Motor neuron (in vitro differentiated cells): ENCODE results near the gene DKC1. TPM values are rescaled to one million over a fixed set of nuclear protein-coding genes. Genes with fewer than 3 reads are reported as not detected.
A peak's percentile ranks its signal among the peaks of the same experiment; 100 is the strongest.

Experiments
- ATAC-seq, 8 experiments: fragments of 200-7000 bp; cut with Tn5 transposase; replicated peaks in 6 of 8; 2 replicates each; pipeline ENCODE4 v1.8.0; 2021; ENCODE audit warnings: mild to moderate bottlenecking in 8 of 8, moderate library complexity in 8 of 8
- H3K27ac ChIP-seq, 2 donors: fragments of 250-450 bp; sonication (Bioruptor Pico); 2 replicates each; pipeline ENCODE4 v1.9.0; 2021; ENCODE audit warnings: antibody characterized with exemption in 2 of 2, mild to moderate bottlenecking in 2 of 2, moderate library complexity in 1 of 2
- H3K4me1 ChIP-seq, 2 donors: fragments of 250-450 bp; sonication (Bioruptor Pico); replicated peaks in 1 of 2; 2 replicates each; pipeline ENCODE4 v1.6.1; 2021; ENCODE audit warnings: antibody characterized with exemption in 2 of 2, mild to moderate bottlenecking in 2 of 2, moderate library complexity in 1 of 2
- H3K4me3 ChIP-seq, 5 donors: fragments of 250-450 bp; sonication (Bioruptor Pico); 2 replicates each; pipeline ENCODE4 v1.9.0; 2021; ENCODE audit warnings: antibody characterized with exemption in 5 of 5, mild to moderate bottlenecking in 5 of 5, moderate library complexity in 4 of 5
- WGBS, 10 experiments: fragments of 450-650 bp; shearing (Covaris generic); methylation state at CpG; one replicate each; pipeline ENCODE4 v1.0.0; 2022; 5-methylcytosine and 5-hydroxymethylcytosine counted together
- in situ Hi-C, 9 experiments: fragments of 400-800 bp; cut with MboI; loops; one replicate each; pipeline ENCODE4 v1.15.0; 2021; ENCODE audit warnings: low sequenced_read_pairs in 9 of 9, low pct_unique_long_range_greater_than_20kb in 2 of 9; ENCODE audit not compliant: unreplicated experiment in 9 of 9
- total RNA-seq, 8 experiments: library from RNA; unstranded; fragments of 300-600 nt; gene quantifications; 2 replicates each; pipeline versions ENCODE4 v1.2.3 to v1.2.4, GENCODE V29; 2022

DKC1 gene
- total RNA-seq, 8 experiments from 2014 or later = 19.0 to 120 (median 36.1) TPM

DNA sequence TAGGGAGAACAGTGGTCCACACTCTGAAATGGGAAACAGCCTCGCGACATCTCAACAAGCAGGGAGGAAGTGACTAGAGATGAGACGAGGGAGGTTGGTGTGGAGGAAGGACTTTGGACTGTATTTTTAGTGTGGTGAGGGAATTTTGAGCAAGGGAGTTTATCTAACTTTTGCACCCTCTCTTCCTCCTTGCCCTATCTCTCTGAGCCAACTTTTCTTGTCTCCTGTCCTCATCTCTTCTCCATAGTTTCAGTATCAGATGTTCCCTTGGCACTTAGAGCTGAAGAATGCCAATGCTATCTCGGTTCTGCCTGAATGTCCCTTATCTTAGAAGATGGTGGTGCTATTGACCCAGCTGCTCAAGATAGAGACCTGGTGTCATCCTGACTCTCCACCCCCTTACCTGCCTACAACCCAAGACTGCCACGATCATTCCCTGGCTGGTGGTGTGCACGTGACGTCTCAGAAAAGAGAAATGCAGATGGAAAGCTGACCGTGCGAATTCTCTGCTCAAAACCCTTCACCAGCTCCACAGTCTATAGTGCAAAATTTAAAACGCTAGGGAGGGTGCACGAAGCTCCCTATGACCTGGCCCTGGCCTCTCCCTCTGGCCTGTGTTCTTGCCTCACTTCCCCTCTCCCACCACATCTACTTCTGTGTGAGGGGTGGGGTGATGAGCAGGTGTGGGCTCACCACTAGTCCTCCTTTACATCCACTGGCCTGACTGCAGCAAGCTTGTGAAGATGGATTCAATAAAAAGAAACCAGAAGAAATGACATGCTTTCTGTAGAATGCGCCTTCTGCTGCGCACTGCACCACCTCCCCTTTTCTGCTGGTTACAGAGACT, 21.7 kb downstream of the DKC1 start:
- Histone ChIP-seq H3K27ac (no peak overlapping the region), H3K4me3 (no peak overlapping the region), H3K4me1 (no peaks in the 10 kb centered on the region)
- in situ Hi-C loops = no loop called here
- 22 to 90% (median 51%) methylated on average over 2 to 6 of the region's 13 CpGs; no CpG with 5 or more reads in 7 of the 10 experiments for WGBS, 10 experiments
- no peak for ATAC-seq

DNA sequence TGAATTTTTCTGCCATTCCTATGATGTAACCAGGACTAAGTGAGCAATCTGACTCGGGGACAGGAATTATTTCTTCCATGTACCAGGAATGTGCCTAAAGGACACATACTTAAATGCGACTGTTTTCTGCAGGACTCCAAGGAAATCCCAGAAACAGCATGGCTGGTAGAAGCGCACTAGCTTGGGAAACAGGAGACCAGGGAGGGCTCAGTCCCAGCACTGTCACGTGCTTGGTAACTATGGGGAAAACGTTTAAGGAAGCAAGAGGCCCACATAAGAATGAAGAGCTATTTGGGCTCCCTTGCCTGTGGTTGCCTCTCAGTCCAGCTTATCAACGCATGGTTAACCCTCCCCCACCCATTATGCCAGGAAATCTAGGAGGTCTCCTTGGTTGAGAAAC, 23.1 kb downstream of the DKC1 start:
- no peak overlapping the region for H3K4me3 ChIP-seq
- no peak for ATAC-seq
- in situ Hi-C loops = no loop called here
- no peaks in the 10 kb centered on the region for H3K4me1 ChIP-seq
- no peak overlapping the region for H3K27ac ChIP-seq
- 33 to 100% (median 39%) methylated on average over 1 to 5 of the region's 6 CpGs; no CpG with 5 or more reads in 7 of the 10 experiments for WGBS, 10 experiments

DNA sequence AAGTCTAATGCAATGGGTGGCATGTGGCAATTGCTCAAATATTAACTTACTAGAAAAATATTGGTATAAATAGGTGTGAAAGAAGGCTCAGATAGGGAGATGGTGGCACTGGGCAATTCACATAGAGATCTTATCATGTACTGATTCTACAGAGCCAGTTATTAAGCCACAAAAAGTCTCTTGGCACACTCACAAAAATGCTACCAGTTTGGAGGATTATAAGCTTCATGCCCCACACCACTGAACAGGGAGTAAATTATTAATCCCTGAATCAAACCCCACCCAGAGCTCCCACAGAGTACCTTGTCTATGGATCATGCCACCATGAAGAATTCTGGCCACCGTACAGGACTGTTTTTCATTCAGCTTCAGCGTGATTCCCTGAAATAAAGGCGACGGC, 28.8 kb downstream of the DKC1 start:
- WGBS, 10 experiments = 60 to 81% methylated on average over 1 to 4 of the region's 4 CpGs; no CpG with 5 or more reads in 8 of the 10 experiments
- H3K4me1 ChIP-seq = no peaks in the 10 kb centered on the region
- ATAC-seq = no peak
- H3K4me3 ChIP-seq = no peak overlapping the region
- no peak overlapping the region for H3K27ac ChIP-seq
- in situ Hi-C loops = no loop called here

DNA sequence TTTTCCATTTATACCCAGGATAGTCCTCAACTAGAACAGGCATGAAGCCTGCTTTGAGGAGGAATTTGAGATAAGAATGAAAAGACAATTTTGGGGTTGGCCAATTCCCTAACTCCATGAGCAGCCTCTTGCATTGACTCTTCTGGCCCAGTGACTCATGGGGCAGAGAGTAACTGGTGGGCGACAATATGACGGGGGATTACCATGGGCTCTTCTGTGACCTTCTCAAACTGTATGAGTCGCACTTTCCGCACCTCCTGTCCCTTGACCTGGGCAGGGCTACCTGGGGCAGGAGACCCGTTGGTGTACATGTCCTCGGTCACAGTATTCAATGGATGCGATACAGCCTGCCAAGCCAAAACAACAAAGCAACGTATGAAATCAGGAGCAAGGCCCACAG, 29.3 kb downstream of the DKC1 start:
- 51 to 100% (median 100%) methylated on average over 1 to 7 of the region's 8 CpGs; no CpG with 5 or more reads in 3 of the 10 experiments for WGBS, 10 experiments
- Histone ChIP-seq H3K4me3 (no peak overlapping the region), H3K27ac (no peak overlapping the region), H3K4me1 (no peaks in the 10 kb centered on the region)
- in situ Hi-C loops = no loop called here
- ATAC-seq = no peak

DNA sequence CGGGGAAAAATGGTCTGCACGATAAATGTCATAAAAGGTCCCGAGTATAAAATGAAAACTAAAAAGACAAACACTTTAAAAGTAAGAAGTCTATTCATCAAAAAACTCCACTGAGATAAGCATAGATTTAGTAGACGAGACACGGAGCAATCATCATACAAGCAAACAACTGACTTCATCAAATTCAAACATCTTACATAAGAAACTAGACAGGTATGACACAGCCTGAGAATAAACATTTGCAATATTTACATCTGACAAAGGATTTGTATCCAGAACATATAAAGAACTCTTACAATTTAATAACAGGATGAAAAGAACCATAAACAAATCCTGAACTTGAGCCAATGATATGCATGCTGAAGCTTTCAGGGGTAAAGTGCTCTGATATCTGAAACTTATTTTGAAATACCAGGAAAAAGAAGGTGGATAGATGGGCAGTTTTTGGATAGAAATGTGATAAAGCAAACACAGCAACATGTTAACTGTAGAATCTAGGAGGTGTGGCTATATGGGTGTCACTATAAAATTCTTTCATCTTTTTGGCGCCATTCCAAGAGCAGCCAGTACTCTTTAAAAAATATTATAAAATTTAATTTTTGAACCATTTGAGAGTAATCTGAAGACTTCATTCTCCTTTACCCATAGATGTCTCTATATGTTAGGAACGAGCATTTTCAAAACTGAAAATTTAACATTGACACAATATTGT, 30.6 kb downstream of the DKC1 start:
- in situ Hi-C loops = no loop called here
- ATAC-seq = no peak
- no peaks in the 10 kb centered on the region for H3K4me1 ChIP-seq
- no peak overlapping the region for H3K4me3 ChIP-seq
- H3K27ac ChIP-seq = no peak overlapping the region
- 55 to 100% (median 87%) methylated on average over 1 to 7 of the region's 7 CpGs; no CpG with 5 or more reads in 1 of the 10 experiments for WGBS, 10 experiments

DNA sequence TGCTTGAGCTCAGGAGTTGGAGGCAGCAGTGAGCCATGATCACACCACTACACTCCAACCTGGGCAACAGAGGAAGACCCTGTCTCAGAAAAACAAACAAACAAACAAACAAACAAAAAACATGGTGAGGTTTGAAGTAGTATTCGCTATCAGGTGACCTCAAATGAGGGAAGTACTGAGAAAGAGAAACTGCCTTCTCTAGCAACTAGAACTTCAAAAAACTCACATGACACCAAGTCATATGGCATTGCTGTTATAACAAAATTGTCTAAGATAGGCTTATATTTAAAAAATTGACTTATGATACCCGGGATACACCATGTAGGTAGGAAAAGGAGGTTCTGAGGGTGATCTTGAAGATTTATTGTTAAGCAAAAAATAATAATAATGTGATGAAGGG, 32.4 kb downstream of the DKC1 start:
- no peak for ATAC-seq
- Histone ChIP-seq H3K4me1 (peaks cover 4 to 10% of the 10 kb centered on the region in 2 donors), H3K4me3 (no peak overlapping the region), H3K27ac (no peak overlapping the region)
- WGBS, 10 experiments = 33 to 100% (median 69%) methylated on average over 1 to 2 of the region's 2 CpGs; no CpG with 5 or more reads in 2 of the 10 experiments
- in situ Hi-C loops = no loop called here

DNA sequence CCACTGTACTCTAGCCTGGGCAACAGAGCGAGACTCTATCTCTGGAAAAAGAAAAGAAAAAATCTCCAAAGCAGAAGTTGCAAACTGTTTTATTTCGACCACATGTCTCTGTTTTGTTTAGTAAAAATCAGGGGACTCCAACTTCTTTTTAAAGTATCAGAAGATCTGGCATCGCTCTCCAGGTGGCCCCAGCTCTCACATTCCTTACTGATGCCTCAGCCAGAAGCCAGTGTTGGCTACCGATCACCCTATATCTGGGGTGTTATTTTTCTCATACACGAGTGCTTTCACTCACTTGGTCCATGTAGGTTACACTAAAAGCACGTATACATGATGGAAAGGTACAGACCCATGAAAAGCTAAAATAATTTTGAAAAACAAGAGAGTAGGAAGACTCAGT, 34.3 kb downstream of the DKC1 start:
- no peak overlapping the region for H3K4me3 ChIP-seq
- no peak overlapping the region for H3K27ac ChIP-seq
- no peak for ATAC-seq
- in situ Hi-C loops = no loop called here
- peaks cover 4 to 12% of the 10 kb centered on the region in 2 donors for H3K4me1 ChIP-seq
- WGBS, 10 experiments = 0 to 86% (median 45%) methylated on average over 1 to 2 of the region's 6 CpGs; no CpG with 5 or more reads in 2 of the 10 experiments

DNA sequence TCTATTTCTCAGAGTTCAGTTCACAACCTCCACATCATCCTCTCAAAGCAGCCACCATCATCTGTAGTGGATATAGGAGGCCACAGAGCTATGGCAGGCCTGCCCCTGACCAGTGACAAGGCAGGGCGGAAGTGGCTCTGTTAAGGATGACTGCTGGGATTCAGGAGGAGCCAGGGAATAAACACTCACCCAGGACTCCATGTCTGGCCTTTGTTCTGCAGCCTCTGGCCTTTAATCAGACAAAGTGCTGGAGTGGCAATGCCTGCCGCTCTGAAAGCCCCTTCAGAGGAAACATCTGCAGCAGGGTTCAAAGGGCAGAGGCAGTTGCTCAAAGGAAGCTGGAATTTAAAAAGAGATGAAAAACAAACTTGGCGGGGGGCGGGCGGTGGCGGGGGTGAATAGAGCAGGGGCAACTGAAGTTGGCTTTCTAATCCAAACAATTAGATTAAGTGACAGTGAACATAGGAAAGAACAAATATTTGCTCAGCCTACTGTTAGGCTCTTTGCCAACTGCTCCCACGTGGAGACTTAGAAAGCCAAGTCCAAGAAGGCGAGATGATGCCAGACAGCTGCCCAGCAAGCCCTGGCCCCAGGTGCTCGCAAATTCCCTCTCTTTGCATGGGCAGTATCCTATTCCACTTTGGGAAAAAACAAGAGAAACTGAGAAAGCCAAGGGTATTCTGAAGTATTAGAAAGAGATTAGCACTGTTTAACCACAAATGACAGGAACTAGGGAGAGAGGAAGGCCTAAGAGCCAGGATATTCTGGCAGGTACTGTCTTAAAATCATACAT, 37.1 kb downstream of the DKC1 start:
- in situ Hi-C loops = no loop called here

DNA sequence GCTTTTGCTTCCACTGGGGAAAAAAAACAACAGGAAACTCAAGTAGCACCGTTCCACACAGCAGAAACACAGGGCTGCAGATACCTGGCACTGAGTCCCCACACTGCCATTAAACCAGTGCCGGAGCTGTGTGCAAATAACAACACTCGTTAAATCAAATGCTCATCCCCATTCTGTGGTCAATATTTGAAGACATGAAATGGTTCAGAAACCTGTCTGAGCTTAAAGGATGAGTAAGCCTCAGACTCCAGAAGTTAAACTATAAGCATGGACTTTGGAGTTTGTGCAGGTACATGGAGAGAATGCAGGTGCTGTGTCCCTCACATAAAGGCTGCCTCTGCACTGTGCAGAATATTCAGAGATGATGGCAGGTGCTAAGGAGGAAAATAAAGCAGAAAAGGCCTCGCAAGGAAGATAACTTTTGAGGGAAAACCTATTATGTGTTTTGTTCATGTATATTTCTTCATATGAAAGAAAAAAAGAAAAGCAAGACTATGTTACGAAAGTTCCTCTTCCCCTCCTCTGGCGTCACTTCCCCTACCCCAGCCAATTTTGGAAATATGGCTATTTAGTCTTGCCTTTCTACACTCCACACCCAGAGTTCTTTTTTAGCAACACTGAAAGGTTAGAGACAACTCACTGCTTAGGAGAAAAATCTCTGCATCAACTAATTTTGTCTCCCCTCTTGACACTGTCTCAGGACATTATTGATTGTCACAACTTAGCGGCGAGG, 38.0 kb downstream of the DKC1 start:
- Histone ChIP-seq H3K27ac (no peak overlapping the region), H3K4me3 (no peak overlapping the region), H3K4me1 (peaks cover 4 to 12% of the 10 kb centered on the region in 2 donors)
- in situ Hi-C loops = no loop called here
- WGBS, 10 experiments = 57 to 100% (median 80%) methylated on average over 3 to 8 of the region's 8 CpGs; no CpG with 5 or more reads in 3 of the 10 experiments
- no peak for ATAC-seq

More for the DNA sequence above, 37.1 kb downstream of the DKC1 start:
- peak in 6 of 8 experiments; percentile 48 to 96 (median 74) for ATAC-seq
- Histone ChIP-seq H3K27ac (peak overlapping the region in 1 of 2 donors; percentile 76), H3K4me1 (peaks cover 4 to 12% of the 10 kb centered on the region in 2 donors), H3K4me3 (no peak overlapping the region)
- 0 to 67% (median 14%) methylated on average over 1 to 2 of the region's 9 CpGs; no CpG with 5 or more reads in 7 of the 10 experiments for WGBS, 10 experiments

DNA sequence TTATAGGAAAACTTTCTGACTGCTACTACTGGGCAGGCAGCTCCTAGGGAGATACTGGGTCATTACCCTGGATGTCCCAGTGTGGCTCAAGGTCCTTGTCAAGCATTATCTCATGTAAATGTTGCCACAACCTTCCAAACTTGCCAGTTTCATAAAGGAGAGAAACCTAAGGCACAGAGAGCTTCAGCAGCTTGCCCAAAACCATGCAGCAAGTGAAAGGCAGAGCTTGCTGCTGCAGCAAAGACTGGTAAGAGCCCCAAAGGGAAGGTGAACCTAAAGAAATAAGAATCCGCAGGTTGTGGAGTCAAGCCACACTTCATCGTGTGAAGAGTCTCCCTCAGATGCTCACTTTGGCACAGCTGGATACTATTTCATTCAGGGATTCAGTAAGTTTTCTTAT, 40.3 kb downstream of the DKC1 start:
- no peak for ATAC-seq
- Histone ChIP-seq H3K4me1 (peaks cover 4 to 14% of the 10 kb centered on the region in 2 donors), H3K4me3 (no peak overlapping the region), H3K27ac (no peak overlapping the region)
- 20% methylated on average over 1 of the region's 2 CpGs; no CpG with 5 or more reads in 9 of the 10 experiments for WGBS, 10 experiments
- in situ Hi-C loops = no loop called here

DNA sequence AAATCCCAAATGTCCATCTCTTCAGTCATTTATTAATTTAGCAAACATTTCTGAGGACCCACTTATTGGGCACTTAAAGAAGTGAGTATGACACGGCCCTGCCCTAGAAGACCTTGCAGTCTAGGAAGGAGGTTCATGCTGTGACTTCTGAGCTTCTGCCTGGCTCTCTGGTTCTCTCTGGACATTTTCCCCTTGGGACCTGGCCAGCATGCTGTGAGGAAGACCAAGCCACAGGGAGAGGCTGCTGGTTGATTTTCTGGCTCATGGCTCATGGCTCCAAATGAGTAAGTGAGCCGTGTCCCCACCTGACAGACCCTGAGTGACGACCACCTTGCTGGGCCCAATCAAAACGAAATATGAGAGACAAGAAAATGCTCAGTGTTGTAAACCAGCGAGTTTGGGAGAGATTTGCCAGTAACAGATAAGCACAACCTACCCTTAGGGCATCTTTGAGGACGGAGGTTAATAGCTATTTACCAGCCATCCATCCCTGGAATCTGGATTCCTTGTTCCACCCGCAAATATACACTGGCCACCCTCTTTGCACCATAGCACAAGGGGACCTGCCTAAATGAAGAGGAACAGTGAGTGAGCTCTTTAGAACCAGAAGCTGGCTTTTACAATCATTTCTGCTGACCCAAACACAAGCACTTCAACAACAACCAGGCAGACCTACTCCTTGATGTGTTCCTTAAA, 41.7 kb downstream of the DKC1 start:
- WGBS, 10 experiments = 0 to 60% (median 10%) methylated on average over 1 to 3 of the region's 7 CpGs; no CpG with 5 or more reads in 6 of the 10 experiments

More for the DNA sequence above, 41.7 kb downstream of the DKC1 start:
- Histone ChIP-seq H3K4me1 (peaks cover 3 to 10% of the 10 kb centered on the region in 2 donors), H3K27ac (no peak overlapping the region), H3K4me3 (peak overlapping the region; percentile 45 to 61 (median 54))
- in situ Hi-C loops = no loop called here
- no peak for ATAC-seq
